HG03457 (cell line): Measurements from ENCODE around the gene DNPH1.

ENCODE experiments used
- ATAC-seq: cut with Tn5 transposase; IDR thresholded peaks from one replicate; pipeline ENCODE4 v1.9.1; 2021; ENCODE audit warnings: moderate number of reproducible peaks; ENCODE audit not compliant: unreplicated experiment

Gene DNPH1, protein sequence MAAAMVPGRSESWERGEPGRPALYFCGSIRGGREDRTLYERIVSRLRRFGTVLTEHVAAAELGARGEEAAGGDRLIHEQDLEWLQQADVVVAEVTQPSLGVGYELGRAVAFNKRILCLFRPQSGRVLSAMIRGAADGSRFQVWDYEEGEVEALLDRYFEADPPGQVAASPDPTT

GRCh38 chr6:43228951-43229802 lies at the start of gene DNPH1:
Gene DNPH1, minus strand, starts transcription at chr6:43229481. Its CDS starts 25 bp downstream, at chr6:43229456.
- peak; percentile 49 for ATAC-seq

GRCh38 chr6:43278524-43279078 lies 49.3 kb upstream of the DNPH1 start:
- ATAC-seq: no peak

- ATAC-seq: no peak
Measured at GRCh38 chr6:43277643-43278523, 48.6 kb upstream of the DNPH1 start.

- ATAC-seq: no peak
Measured at GRCh38 chr6:43277306-43277642, 48.0 kb upstream of the DNPH1 start.

DNA sequence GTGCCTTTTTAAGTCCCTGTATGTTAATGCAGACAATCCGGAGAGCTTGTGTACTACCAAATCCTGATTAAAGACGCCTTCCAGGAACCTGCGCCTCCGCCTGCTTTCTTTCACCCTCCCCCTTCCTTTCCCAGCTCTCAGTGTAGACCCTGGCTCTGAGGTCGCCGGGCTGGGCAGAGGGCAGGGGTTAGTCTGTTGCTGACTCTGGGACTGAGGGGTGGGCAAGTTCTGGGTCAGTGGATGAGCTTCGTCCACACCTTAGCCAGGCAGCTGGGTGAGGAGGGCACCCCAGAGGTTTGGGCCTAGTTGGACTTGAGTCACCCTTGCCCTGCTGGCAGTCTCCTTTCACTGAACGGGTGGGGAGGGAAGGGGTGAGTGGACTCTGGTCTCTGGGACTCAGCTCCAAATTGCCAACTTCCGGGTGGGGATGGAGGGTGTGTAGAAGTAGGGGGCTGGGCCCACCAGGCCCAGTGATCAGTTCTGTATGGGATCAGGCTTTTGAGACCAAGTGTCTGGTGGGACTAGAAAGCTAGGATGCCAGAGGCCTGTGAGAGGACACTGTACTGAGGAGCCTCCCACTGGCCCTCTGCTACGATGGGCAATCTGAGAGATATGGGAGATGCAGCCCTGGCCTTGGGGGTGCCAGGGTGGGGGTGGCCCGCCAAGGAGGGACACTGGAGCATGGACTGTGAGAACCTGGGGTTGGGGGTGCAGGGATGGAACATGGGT lies 47.5 kb upstream of the DNPH1 start:
- no peak for ATAC-seq

DNA sequence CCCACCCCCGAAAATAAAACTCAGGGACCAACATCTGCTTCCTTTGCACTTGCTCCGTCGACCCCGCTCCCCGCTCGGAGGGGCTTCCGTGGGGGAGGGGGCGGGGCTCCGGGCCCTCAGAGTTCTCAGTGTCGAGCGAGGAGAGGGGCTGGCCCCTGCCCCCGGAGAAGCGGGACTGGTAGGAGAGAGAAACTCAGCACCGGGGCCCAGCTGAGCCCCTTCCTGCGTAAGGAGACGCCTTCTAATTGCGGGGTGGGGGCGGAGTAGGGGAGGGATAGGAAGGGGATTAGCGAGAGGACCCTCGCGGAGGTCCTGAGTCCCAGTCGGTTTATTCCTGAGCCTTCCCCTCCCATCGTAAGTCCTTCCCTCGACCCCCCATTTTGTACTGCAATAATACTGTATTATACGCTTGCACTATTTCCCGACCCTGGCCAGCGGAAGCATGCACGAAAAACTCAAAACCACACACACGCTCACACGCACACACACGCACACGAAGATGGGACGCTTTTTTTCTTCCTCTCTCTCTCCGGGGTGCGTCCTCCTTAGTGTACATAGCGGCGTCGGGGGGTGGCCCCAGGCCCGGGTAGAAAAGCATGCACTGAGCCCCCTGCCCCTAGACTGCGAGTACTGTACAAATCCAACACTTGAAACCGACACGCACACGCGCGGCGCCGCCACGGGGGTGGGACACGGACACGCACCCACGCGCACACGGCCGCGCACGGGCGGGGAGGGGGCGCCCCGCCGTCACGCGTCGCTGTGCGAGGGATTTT lies 46.7 kb upstream of the DNPH1 start:
- no peak for ATAC-seq

DNA sequence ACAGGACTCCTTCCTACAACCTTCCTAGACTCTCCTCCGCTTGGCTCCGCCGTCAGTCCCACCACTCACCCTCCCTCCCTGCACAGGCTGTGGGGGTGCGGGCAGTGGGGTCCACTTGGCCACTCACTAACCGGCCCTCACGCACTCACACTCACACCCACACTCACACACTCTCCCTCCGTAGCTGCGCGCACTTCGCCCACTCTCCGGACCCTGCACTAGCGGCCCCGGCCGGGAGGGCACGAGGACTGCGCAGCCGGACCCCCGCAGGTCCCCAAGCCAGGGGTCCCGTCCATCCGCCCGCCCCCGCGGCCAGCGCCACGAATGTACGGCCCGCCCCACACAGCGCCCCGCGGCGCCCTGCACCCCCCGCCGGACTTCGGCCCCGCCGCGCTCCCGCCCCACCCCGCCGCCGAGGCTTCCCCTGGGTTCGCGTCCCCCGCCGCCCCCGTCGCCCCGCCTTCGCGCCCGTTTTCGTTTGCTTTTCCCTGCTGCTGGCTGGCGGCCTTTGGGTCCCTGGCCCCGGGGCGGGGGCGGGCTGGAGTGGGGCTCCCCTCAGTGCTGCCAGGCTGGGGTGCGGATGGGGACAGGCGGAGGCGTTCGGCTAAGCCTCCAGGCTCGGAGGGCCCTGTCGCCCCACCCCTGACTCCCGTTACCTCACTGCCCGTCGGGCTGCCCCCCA lies 45.8 kb upstream of the DNPH1 start:
- ATAC-seq: no peak

DNA sequence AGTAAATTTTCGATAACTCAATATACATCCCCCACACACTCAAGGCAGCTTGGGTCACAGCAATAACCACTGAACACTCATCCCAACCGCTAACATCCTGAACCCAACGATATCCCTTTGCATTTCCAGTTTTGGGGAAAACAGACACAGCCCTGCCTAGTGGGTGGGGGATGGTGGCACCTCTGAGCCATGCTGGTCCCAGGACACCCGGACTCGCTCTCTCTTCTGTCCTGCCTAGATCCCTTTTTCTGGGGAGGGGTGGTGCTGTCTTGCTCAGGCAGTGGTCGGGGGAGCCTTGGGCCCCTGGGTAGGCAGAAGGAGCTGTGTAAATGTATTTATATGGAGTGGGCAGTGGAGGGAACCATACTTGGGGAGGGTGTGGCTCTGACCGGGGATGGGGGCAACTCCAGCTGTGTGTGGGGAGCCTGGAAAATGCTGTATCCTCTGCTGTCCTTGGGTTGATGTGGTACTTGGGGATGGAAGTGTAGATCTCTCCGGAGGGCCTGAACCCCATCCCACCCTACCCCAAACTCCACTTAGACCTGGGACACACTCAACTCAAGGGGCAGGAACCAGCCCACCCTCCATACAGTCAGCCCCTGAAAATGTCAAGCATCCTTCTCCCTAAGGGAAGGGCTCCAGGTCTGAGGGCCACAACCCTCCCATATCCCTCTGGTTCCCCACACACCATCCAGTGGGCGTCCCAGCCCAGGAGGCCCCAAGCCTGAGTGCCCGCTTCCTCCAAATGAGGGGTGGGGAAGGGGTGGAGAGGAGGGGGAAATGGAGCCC lies 45.0 kb upstream of the DNPH1 start:
- no peak for ATAC-seq

GRCh38 chr6:43273707-43274106 lies 44.4 kb upstream of the DNPH1 start:
- no peak for ATAC-seq

GRCh38 chr6:43271944-43272343 lies 42.7 kb upstream of the DNPH1 start:
- no peak for ATAC-seq

GRCh38 chr6:43271103-43271815 lies 42.0 kb upstream of the DNPH1 start:
- no peak for ATAC-seq

DNA sequence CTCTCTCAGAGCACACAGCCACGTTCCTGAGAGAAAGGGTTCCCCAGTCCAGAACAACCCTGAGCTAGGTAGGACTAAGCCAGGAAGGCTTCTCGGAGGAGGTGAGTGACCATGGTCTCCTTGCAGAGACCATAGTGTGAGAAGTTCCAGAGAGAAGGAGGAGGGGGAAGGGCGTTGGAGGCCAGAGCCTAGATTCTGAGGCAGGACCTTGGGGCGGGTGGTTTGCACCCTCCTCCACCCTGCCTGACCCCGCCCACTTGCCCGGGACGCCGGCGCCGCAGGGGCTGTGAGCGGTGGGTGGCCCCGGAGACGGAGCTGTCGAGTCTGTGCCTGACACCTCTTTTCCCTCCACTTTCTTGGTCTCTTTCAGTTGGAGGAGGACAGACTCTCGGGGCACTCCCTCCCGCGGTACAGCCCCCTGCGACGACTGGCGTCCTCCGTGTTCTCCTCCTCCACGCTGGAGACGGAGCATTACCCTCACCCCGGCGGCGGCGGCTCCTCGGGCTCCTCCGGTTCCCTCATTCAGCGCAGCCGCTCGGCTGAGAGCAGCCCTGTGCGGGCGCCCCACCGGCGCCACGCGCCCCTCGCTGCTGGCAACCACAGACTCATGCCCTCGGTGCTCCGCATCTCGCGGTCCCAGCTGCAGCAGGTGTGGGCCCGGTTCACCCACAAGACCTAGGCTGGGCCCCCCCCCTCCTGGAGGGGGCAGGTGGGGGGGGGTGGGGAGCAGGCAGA lies 40.2 kb upstream of the DNPH1 start:
- ATAC-seq: no peak

- ATAC-seq: no peak
Measured at GRCh38 chr6:43268782-43269272, 39.5 kb upstream of the DNPH1 start.

- no peak for ATAC-seq
Measured at GRCh38 chr6:43268355-43268700, 39.0 kb upstream of the DNPH1 start.

GRCh38 chr6:43267619-43268354 lies 38.5 kb upstream of the DNPH1 start:
- no peak for ATAC-seq

GRCh38 chr6:43265564-43265963 lies 36.3 kb upstream of the DNPH1 start:
- ATAC-seq: no peak
